Dendritic cell treated with granulocyte-macrophage colony-stimulating factor and Interleukin-4, amounts not matched to agents 40 ng/mL and 50 ng/mL, for 4 days (primary cell): ENCODE measurements around the gene SOX18.
"Not testable (repeated sequence)": the region's sequence is repeated elsewhere in the genome, so short reads cannot be mapped to it uniquely, and the experiment has no call there.

Experiments
- H3K27ac Mint-ChIP-seq: one replicate; pipeline ENCODE4 v1.8.0; 2022; ENCODE audit warnings: mild to moderate bottlenecking, mixed read lengths
- H3K27me3 Mint-ChIP-seq: one replicate; pipeline ENCODE4 v1.8.0; 2022; ENCODE audit warnings: mild to moderate bottlenecking, mixed read lengths
- H3K36me3 Mint-ChIP-seq: one replicate; pipeline ENCODE4 v1.8.0; 2022; ENCODE audit warnings: low read depth, mixed read lengths
- H3K4me1 Mint-ChIP-seq: one replicate; pipeline ENCODE4 v1.8.0; 2022; ENCODE audit warnings: low read depth, mixed read lengths
- H3K4me3 Mint-ChIP-seq: one replicate; pipeline ENCODE4 v1.8.0; 2022; ENCODE audit warnings: mild to moderate bottlenecking, moderate library complexity, mixed read lengths
- H3K9me3 Mint-ChIP-seq: one replicate; pipeline ENCODE4 v1.8.0; 2022; ENCODE audit warnings: mixed read lengths
- intact Hi-C: fragments of 100-400 bp; cut with micrococcal nuclease; formaldehyde crosslinking; loops from one replicate; pipeline ENCODE4 v1.15.0; 2022

The SOX18 gene

GRCh38 chr20:64049060-64049877, at the start of gene SOX18:
Gene SOX18 (minus strand): TSS chr20:64049639. CDS start chr20:64049516, 123 bp downstream.
- Mint-ChIP-seq H3K27ac (no peak within 1 kb of the TSS), H3K36me3 (no peaks in the 10 kb centered on the region), H3K27me3 (peaks cover 87% of the 10 kb centered on the region), H3K4me1 (peaks cover 27% of the 10 kb centered on the region), H3K4me3 (peak within 1 kb of the TSS; percentile 39), H3K9me3 (no peaks in the 10 kb centered on the region)
- intact Hi-C loops, result no loop called here

GRCh38 chr20:64098471-64099013, 49.1 kb upstream of the SOX18 start:
- Mint-ChIP-seq H3K4me3 (no peak overlapping the region), H3K9me3 (peaks cover 9% of the 10 kb centered on the region), H3K4me1 (no peaks in the 10 kb centered on the region), H3K27me3 (peaks cover 28% of the 10 kb centered on the region), H3K27ac (no peak overlapping the region), H3K36me3 (peaks cover 40% of the 10 kb centered on the region)
- intact Hi-C loops, result no loop called here

- Mint-ChIP-seq H3K27ac (no peak overlapping the region), H3K9me3 (peaks cover 9% of the 10 kb centered on the region), H3K36me3 (peaks cover 40% of the 10 kb centered on the region), H3K27me3 (peaks cover 11% of the 10 kb centered on the region), H3K4me1 (peaks cover 8% of the 10 kb centered on the region), H3K4me3 (no peak overlapping the region)
- intact Hi-C loops, result no loop called here
Measured at GRCh38 chr20:64096535-64096934, 47.1 kb upstream of the SOX18 start.

- peaks cover 9% of the 10 kb centered on the region for H3K9me3 Mint-ChIP-seq
- intact Hi-C loops, result no loop called here
- H3K27ac Mint-ChIP-seq, result no peak overlapping the region
- H3K4me1 Mint-ChIP-seq, result peaks cover 11% of the 10 kb centered on the region
- no peak overlapping the region for H3K4me3 Mint-ChIP-seq
- peaks cover 5% of the 10 kb centered on the region for H3K27me3 Mint-ChIP-seq
- H3K36me3 Mint-ChIP-seq, result peaks cover 40% of the 10 kb centered on the region
Measured at GRCh38 chr20:64095927-64096326, 46.5 kb upstream of the SOX18 start.

GRCh38 chr20:64095455-64095854, 46.0 kb upstream of the SOX18 start:
- H3K9me3 Mint-ChIP-seq, result peaks cover 9% of the 10 kb centered on the region
- peaks cover 40% of the 10 kb centered on the region for H3K36me3 Mint-ChIP-seq
- no peaks in the 10 kb centered on the region for H3K27me3 Mint-ChIP-seq
- no peak overlapping the region for H3K4me3 Mint-ChIP-seq
- H3K4me1 Mint-ChIP-seq, result peaks cover 11% of the 10 kb centered on the region
- intact Hi-C loops, result no loop called here
- no peak overlapping the region for H3K27ac Mint-ChIP-seq

GRCh38 chr20:64093013-64093503, 43.6 kb upstream of the SOX18 start:
- no peak overlapping the region for H3K4me3 Mint-ChIP-seq

GRCh38 chr20:64092258-64093012, 43.0 kb upstream of the SOX18 start:
- Mint-ChIP-seq H3K27me3 (peaks cover 5% of the 10 kb centered on the region), H3K4me1 (peaks cover 11% of the 10 kb centered on the region), H3K36me3 (peaks cover 13% of the 10 kb centered on the region), H3K4me3 (no peak overlapping the region), H3K27ac (no peak overlapping the region), H3K9me3 (peaks cover 9% of the 10 kb centered on the region)
- intact Hi-C loops, result no loop called here

More at GRCh38 chr20:64093013-64093503, 43.6 kb upstream of the SOX18 start:
- intact Hi-C loops, result no loop called here
- peaks cover 9% of the 10 kb centered on the region for H3K9me3 Mint-ChIP-seq
- no peak overlapping the region for H3K27ac Mint-ChIP-seq
- H3K4me1 Mint-ChIP-seq, result peaks cover 11% of the 10 kb centered on the region
- H3K36me3 Mint-ChIP-seq, result peaks cover 19% of the 10 kb centered on the region
- peaks cover 3% of the 10 kb centered on the region for H3K27me3 Mint-ChIP-seq

- Mint-ChIP-seq H3K36me3 (peaks cover 8% of the 10 kb centered on the region), H3K4me1 (peaks cover 11% of the 10 kb centered on the region), H3K4me3 (no peak overlapping the region), H3K9me3 (peaks cover 4% of the 10 kb centered on the region), H3K27me3 (peaks cover 6% of the 10 kb centered on the region), H3K27ac (no peak overlapping the region)
- intact Hi-C loops, result no loop called here
Measured at GRCh38 chr20:64091770-64092169, 42.3 kb upstream of the SOX18 start.

- H3K4me3 Mint-ChIP-seq, result no peak overlapping the region
- no peak overlapping the region for H3K27ac Mint-ChIP-seq
- intact Hi-C loops, result no loop called here
- H3K9me3 Mint-ChIP-seq, result no peaks in the 10 kb centered on the region
- peaks cover 11% of the 10 kb centered on the region for H3K4me1 Mint-ChIP-seq
- peaks cover 8% of the 10 kb centered on the region for H3K27me3 Mint-ChIP-seq
- H3K36me3 Mint-ChIP-seq, result peaks cover 4% of the 10 kb centered on the region
Measured at GRCh38 chr20:64091340-64091739, 41.9 kb upstream of the SOX18 start.

- intact Hi-C loops, result no loop called here
- Mint-ChIP-seq H3K9me3 (no peaks in the 10 kb centered on the region), H3K27me3 (peaks cover 19% of the 10 kb centered on the region), H3K36me3 (no peaks in the 10 kb centered on the region), H3K4me1 (peaks cover 11% of the 10 kb centered on the region), H3K27ac (no peak overlapping the region), H3K4me3 (no peak overlapping the region)
Measured at GRCh38 chr20:64090165-64090564, 40.7 kb upstream of the SOX18 start.

GRCh38 chr20:64088586-64088985, 39.1 kb upstream of the SOX18 start:
- H3K27me3 Mint-ChIP-seq, result peaks cover 30% of the 10 kb centered on the region
- peaks cover 18% of the 10 kb centered on the region for H3K4me1 Mint-ChIP-seq
- H3K9me3 Mint-ChIP-seq, H3K36me3 Mint-ChIP-seq, H3K4me3 Mint-ChIP-seq, H3K27ac Mint-ChIP-seq, intact Hi-C loops: not testable (repeated sequence)

- H3K4me3 Mint-ChIP-seq, intact Hi-C loops: not testable (repeated sequence)
- peaks cover 27% of the 10 kb centered on the region for H3K4me1 Mint-ChIP-seq
Measured at GRCh38 chr20:64087226-64087825, 37.9 kb upstream of the SOX18 start.

GRCh38 chr20:64086801-64087200, 37.4 kb upstream of the SOX18 start:
- peaks cover 29% of the 10 kb centered on the region for H3K4me1 Mint-ChIP-seq
- no peak overlapping the region for H3K4me3 Mint-ChIP-seq
- H3K27ac Mint-ChIP-seq, result no peak overlapping the region
- no peaks in the 10 kb centered on the region for H3K36me3 Mint-ChIP-seq
- H3K27me3 Mint-ChIP-seq, result peaks cover 30% of the 10 kb centered on the region
- intact Hi-C loops, result no loop called here
- H3K9me3 Mint-ChIP-seq, result no peaks in the 10 kb centered on the region

More at GRCh38 chr20:64087226-64087825, 37.9 kb upstream of the SOX18 start:
- not testable (repeated sequence) for H3K36me3 Mint-ChIP-seq, H3K9me3 Mint-ChIP-seq, H3K27ac Mint-ChIP-seq
- H3K27me3 Mint-ChIP-seq, result peaks cover 30% of the 10 kb centered on the region
